H9 (cell line): ENCODE measurements around the gene ABHD13. TPM values are rescaled to one million over a fixed set of nuclear protein-coding genes. Genes with fewer than 3 reads are reported as not detected.

Experiments
- DNase-seq: peaks from one replicate; pipeline ENCODE4 v3.0.0-alpha.2; 2017
- H2AFZ ChIP-seq: one replicate; pipeline ENCODE4 v1.6.1; 2013; ENCODE audit warnings: mild to moderate bottlenecking, low read length, control low read depth, moderate library complexity
- H2AK5ac ChIP-seq: 2 replicates; pipeline ENCODE4 v1.6.1; 2013; ENCODE audit warnings: low read length, control low read depth, mixed read lengths; ENCODE audit not compliant: insufficient read length
- H2BK120ac ChIP-seq: one replicate; pipeline ENCODE4 v1.6.1; 2013; ENCODE audit warnings: low read depth, mild to moderate bottlenecking, low read length, control low read depth, inconsistent platforms; ENCODE audit not compliant: poor library complexity, severe bottlenecking
- H2BK12ac ChIP-seq: 2 replicates; pipeline ENCODE4 v1.6.1; 2013; ENCODE audit warnings: low read length, control low read depth, mixed read lengths, low read depth; ENCODE audit not compliant: insufficient read length
- H2BK15ac ChIP-seq: 2 replicates; pipeline ENCODE4 v1.6.1; 2013; ENCODE audit warnings: low read depth, low read length, control low read depth
- H2BK20ac ChIP-seq: one replicate; pipeline ENCODE4 v1.6.1; 2013; ENCODE audit warnings: low read depth, mild to moderate bottlenecking, low read length, control low read depth, inconsistent platforms; ENCODE audit not compliant: poor library complexity, severe bottlenecking
- H2BK5ac ChIP-seq: 2 replicates; pipeline ENCODE4 v1.6.1; 2013; ENCODE audit warnings: low read length, control low read depth, mixed read lengths; ENCODE audit not compliant: insufficient read length
- H3K14ac ChIP-seq: 2 replicates; pipeline ENCODE4 v1.6.1; 2013; ENCODE audit warnings: low read length, control low read depth; ENCODE audit not compliant: insufficient read depth
- H3K18ac ChIP-seq: 2 replicates; pipeline ENCODE4 v1.6.1; 2013; ENCODE audit warnings: low read depth, mild to moderate bottlenecking, mixed read lengths, low read length, control low read depth; ENCODE audit not compliant: insufficient read length
- H3K23ac ChIP-seq: 2 replicates; pipeline ENCODE4 v1.6.1; 2013; ENCODE audit warnings: low read length, control low read depth, mixed read lengths, low read depth; ENCODE audit not compliant: insufficient read length
- H3K23me2 ChIP-seq: 2 replicates; pipeline ENCODE4 v1.6.1; 2013; ENCODE audit warnings: low read depth, mild to moderate bottlenecking, mixed read lengths, low read length, control low read depth; ENCODE audit not compliant: insufficient read length, poor library complexity, severe bottlenecking
- H3K27ac ChIP-seq: 2 replicates; pipeline ENCODE4 v1.5.1; 2013; ENCODE audit warnings: low read length, control low read depth, mixed read lengths, low read depth; ENCODE audit not compliant: insufficient read length
- H3K27me3 ChIP-seq: 2 replicates; pipeline ENCODE4 v1.6.1; 2013; ENCODE audit warnings: low read length, control low read depth, inconsistent platforms; ENCODE audit not compliant: insufficient read depth
- H3K4ac ChIP-seq: 2 replicates; pipeline ENCODE4 v1.6.1; 2013; ENCODE audit warnings: low read depth, mild to moderate bottlenecking, control low read depth, inconsistent platforms, low read length, moderate library complexity
- H3K4me1 ChIP-seq: 2 replicates; pipeline ENCODE4 v1.6.1; 2013; ENCODE audit warnings: low read length, control low read depth, inconsistent platforms; ENCODE audit not compliant: insufficient read depth
- H3K4me2 ChIP-seq: 2 replicates; pipeline ENCODE4 v1.6.1; 2013; ENCODE audit warnings: low read length, control low read depth, mixed read lengths; ENCODE audit not compliant: insufficient read length, insufficient read depth
- H3K56ac ChIP-seq: 2 replicates; pipeline ENCODE4 v1.6.1; 2013; ENCODE audit warnings: low read depth, mild to moderate bottlenecking, mixed read lengths, low read length, control low read depth; ENCODE audit not compliant: insufficient read length
- H3K79me1 ChIP-seq: 2 replicates; pipeline ENCODE4 v1.6.1; 2013; ENCODE audit warnings: low read depth, mild to moderate bottlenecking, moderate library complexity, low read length, control low read depth, inconsistent platforms; ENCODE audit not compliant: insufficient read depth, poor library complexity, severe bottlenecking
- H3K79me2 ChIP-seq: 2 replicates; pipeline ENCODE4 v1.6.1; 2013; ENCODE audit warnings: low read length, control low read depth, inconsistent platforms; ENCODE audit not compliant: insufficient read depth
- H3K9ac ChIP-seq: 2 replicates; pipeline ENCODE4 v1.6.1; 2013; ENCODE audit warnings: low read length, control low read depth, mixed read lengths; ENCODE audit not compliant: insufficient read length; ENCODE audit errors: extremely low read depth
- H3K9me3 ChIP-seq: one replicate; pipeline ENCODE4 v1.6.1; 2013; ENCODE audit warnings: low read depth, low read length, inconsistent platforms; ENCODE audit not compliant: control insufficient read depth
- H3T11ph ChIP-seq: one replicate; pipeline ENCODE4 v1.6.1; 2013; ENCODE audit warnings: mild to moderate bottlenecking, low read length, control low read depth, inconsistent platforms
- H4K20me1 ChIP-seq: one replicate; pipeline ENCODE4 v1.6.1; 2013; ENCODE audit not compliant: control insufficient read depth, insufficient read length, insufficient read depth
- H4K5ac ChIP-seq: 2 replicates; pipeline ENCODE4 v1.6.1; 2013; ENCODE audit warnings: low read depth, mild to moderate bottlenecking, mixed read lengths, low read length, control low read depth; ENCODE audit not compliant: insufficient read length
- H4K8ac ChIP-seq: replicated peaks from 2 replicates; pipeline ENCODE4 v1.6.1; 2013; ENCODE audit warnings: low read length, control low read depth, mixed read lengths, low read depth; ENCODE audit not compliant: insufficient read length
- H4K91ac ChIP-seq: 2 replicates; pipeline ENCODE4 v1.6.1; 2013; ENCODE audit warnings: low read depth, mild to moderate bottlenecking, moderate library complexity, mixed read lengths, low read length, control low read depth; ENCODE audit not compliant: insufficient read length
- H3K27ac Mint-ChIP-seq, 3 experiments: 2 replicates in 2 of 3; 3 replicates in 1 of 3; pipeline ENCODE4 v1.8.0; 2020 to 2021; ENCODE audit warnings: mixed read lengths in 3 of 3, mild to moderate bottlenecking in 1 of 3, moderate library complexity in 1 of 3
- H3K27me3 Mint-ChIP-seq: 2 replicates; pipeline ENCODE4 v1.8.0; 2021; ENCODE audit warnings: low read depth, mild to moderate bottlenecking, moderate library complexity, mixed read lengths
- H3K36me3 Mint-ChIP-seq, 3 experiments: 2 replicates in 2 of 3; 3 replicates in 1 of 3; pipeline ENCODE4 v1.8.0; 2020 to 2021; ENCODE audit warnings: low read depth in 3 of 3, mixed read lengths in 3 of 3; ENCODE audit not compliant: insufficient read depth in 1 of 3
- H3K4me1 Mint-ChIP-seq, 2 experiments: 2 replicates each; pipeline ENCODE4 v1.8.0; 2020; ENCODE audit warnings: mixed read lengths in 2 of 2
- H3K4me3 Mint-ChIP-seq, 2 experiments: 2 replicates in 1 of 2; 3 replicates in 1 of 2; pipeline ENCODE4 v1.8.0; 2020 to 2021; ENCODE audit warnings: mild to moderate bottlenecking in 2 of 2, mixed read lengths in 2 of 2, moderate library complexity in 1 of 2
- H3K9me3 Mint-ChIP-seq, 2 experiments: 2 replicates in 1 of 2; 3 replicates in 1 of 2; pipeline ENCODE4 v1.8.0; 2020; ENCODE audit warnings: mild to moderate bottlenecking in 2 of 2, mixed read lengths in 2 of 2, moderate library complexity in 1 of 2
- CTCF ChIP-seq: fragments of 200-600 bp; sonication (generic); conservative IDR thresholded peaks from 3 replicates; pipeline ENCODE4 v1.8.0; 2021; ENCODE audit warnings: antibody characterized with exemption, mild to moderate bottlenecking
- total RNA-seq: library from RNA; stranded (reverse); gene quantifications from 2 replicates; pipeline ENCODE4 v1.2.1, GENCODE V29; 2021

Gene ABHD13
- total RNA-seq, 1 experiment from 2014 or later: 6.2 TPM

GRCh38 chr13:108272333-108272732 is 54.1 kb downstream of the ABHD13 start:
- Histone ChIP-seq H3K79me1 (no peaks in the 10 kb centered on the region), H3K27me3 (no peaks in the 10 kb centered on the region), H2BK12ac (no peak overlapping the region), H3K4me2 (no peak overlapping the region), H4K91ac (no peak overlapping the region), H2BK20ac (no peak overlapping the region), H3K9me3 (no peaks in the 10 kb centered on the region), H2BK5ac (no peak overlapping the region), H3K4ac (no peak overlapping the region), H2AK5ac (no peak overlapping the region), H2BK120ac (no peak overlapping the region), H4K20me1 (no peaks in the 10 kb centered on the region), H2AFZ (no peak overlapping the region), H3K9ac (no peak overlapping the region), H3K18ac (no peak overlapping the region), H3K23me2 (no peaks in the 10 kb centered on the region), H4K8ac (no peak overlapping the region), H4K5ac (no peak overlapping the region), H3K27ac (no peak overlapping the region), H2BK15ac (no peak overlapping the region), H3K79me2 (no peaks in the 10 kb centered on the region), H3K56ac (no peak overlapping the region), H3T11ph (no peak overlapping the region), H3K4me1 (no peaks in the 10 kb centered on the region), H3K23ac (no peak overlapping the region), H3K14ac (no peak overlapping the region)
- Mint-ChIP-seq H3K36me3 (no peaks in the 10 kb centered on the region), H3K27ac (no peak overlapping the region), H3K27me3 (no peaks in the 10 kb centered on the region), H3K4me1 (peaks cover 5 to 8% of the 10 kb centered on the region in 2 experiments), H3K9me3 (no peaks in the 10 kb centered on the region), H3K4me3 (no peak overlapping the region)
- no peak for DNase-seq
- TF ChIP-seq CTCF: no peak
